DMS79 (cell line): ENCODE measurements around the gene KIF21B.
"Not testable (repeated sequence)": the region's sequence is repeated elsewhere in the genome, so short reads cannot be mapped to it uniquely, and the experiment has no call there.

Source experiments
- DNase-seq: peaks from one replicate; lab custom pipeline; 2025; lab: John Stamatoyannopoulos, UW

Gene KIF21B

DNA sequence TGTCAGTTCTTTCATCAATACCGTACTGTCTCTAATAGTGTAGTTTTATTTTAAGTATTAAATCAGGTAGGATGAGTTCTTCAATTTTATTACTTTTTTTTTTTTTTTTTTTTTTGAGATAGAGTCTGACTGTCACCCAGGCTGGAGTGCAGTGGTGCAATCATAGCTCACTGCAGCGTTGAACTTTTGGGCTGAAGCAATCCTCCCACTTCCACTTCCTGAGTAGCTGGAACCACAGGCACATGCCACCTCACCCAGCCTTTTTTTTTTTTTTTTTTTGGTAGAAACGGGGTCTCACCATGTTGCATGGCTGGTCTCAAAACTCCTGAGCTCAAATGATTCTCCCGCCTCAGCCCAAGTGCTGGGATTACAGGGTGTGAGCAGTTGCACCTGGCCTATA is 84.6 kb downstream of the KIF21B start:
- DNase-seq: no peak

DNA sequence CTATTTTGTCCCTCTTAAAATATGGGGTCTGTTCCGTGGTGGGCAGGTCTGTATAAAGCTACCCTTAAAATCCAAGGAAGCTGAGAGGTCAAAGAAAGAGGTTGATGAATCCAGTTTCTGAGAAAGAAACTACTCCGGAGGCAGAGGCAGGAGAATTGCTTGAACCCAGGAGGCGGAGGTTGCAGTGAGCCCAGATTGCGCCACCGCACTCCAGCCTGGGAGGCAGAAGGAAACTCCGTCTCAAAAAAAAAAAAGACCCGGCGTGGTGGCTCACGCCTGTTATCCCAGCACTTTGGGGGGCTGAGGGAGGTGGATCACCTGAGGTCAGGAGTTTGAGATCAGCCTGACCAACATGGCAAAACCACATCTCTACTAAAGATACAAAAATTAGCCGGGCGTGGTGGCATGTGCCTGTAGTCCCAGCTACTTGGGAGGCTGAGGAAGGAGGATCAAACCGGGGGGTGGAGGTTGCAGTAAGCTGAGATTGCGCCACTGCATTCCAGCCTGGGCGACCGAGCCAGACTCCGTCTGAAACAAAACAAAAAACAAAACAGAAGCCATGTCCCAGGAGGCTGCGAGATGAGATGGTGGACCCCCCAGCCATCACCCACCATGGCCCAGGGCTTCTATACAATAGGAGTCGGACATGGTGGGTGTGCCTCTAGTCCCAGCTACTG is 88.1 kb downstream of the KIF21B start:
- DNase-seq: not testable (repeated sequence)

DNA sequence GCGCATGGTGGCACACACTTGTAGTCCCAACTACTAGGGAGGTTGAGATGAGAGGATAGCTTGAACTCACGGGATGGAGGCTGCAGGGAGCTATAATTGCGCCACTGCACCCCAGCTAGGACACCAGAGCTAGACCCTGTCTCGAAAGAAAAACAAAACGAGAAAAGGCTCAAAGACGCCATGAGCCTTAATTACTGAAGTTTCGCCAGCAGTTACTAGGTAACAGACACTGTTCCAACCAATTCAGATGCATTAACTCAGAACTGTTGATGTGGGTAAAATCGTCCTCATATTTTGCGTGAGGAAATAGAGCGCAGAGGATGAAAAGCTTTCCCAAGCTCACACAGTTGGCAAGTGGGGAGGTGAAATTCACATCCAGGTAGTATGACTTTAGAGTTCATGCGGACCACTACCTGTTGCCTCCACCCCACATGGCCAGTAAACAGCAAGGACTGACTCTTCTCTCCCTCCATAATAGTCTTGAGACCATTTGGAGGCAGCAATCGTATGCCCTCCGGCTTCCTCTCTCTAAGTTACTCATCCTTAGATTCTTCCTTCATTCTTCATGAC is 88.8 kb downstream of the KIF21B start:
- DNase-seq: no peak

DNA sequence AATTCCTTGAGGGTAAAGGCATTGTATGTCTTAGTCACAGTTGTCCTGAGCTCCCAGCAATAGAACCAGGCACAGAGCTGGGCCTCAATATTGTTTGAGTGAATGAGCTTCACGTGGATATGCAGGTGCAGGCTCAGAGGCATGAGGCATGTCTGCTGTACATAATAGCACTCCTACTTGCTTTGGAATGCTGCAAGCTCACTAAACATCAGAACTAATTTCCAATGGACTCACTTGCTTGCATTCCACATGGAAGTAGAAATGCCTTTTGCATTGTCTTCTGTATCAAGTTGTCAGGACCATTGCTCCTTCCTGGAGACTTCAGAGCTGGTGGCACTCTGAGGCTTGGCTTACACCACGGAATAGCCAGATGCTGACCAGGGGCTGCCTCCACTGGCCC is 91.7 kb downstream of the KIF21B start:
- DNase-seq: no peak

DNA sequence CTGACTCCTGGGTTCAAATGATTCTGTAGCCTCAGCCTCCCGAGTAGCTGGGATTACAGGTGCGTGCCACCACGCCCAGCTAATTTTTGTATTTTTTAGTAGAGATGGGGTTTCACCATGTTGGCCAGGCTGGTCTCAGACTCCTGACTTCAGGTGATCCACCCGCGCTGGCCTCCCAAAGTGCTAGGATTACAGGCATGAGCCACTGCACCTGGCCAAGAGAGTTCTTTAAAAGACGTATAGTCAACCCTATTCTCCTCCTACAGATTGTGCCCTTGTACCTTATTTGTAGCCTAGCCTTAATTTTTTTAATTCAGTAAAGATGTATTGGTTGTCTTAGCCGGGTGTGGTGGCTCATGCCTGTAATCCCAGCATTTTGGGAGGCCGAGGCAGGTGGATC is 93.2 kb downstream of the KIF21B start:
- not testable (repeated sequence) for DNase-seq

DNA sequence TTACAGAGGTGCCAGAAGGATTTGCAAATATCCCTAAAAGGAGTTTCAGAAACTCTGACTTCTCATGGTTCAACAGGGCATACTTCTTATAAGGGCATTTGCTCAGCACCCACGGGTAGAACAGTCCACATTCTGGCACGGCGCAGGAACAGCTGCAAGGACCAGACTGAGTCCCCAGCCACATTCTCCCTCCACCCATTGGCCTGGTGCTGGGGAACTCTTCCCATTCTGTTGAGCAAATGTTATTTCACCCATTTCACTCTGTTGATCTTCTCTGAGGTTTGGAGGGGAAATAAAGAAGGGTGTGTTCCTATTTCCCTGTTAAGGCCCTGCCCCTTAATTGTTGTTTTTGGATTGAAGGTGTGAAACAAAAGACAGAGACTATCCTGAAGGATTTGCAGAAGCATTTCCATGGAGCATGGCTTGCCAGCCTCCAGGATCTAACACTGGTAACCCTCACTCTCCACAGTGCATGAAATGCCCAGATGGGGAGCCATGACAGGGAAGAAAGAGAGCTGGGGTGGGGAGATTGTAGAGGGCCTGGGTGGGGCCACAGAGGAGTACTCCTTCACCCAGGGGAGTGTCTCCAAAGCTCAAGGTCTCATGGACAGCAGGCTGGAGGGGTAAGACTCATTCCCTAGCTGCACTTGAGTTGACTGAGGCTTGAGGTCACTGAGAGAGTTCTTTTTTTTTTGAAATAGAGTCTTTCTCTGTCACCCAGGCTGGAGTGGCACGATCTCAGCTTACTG is 93.8 kb downstream of the KIF21B start:
- DNase-seq: no peak

DNA sequence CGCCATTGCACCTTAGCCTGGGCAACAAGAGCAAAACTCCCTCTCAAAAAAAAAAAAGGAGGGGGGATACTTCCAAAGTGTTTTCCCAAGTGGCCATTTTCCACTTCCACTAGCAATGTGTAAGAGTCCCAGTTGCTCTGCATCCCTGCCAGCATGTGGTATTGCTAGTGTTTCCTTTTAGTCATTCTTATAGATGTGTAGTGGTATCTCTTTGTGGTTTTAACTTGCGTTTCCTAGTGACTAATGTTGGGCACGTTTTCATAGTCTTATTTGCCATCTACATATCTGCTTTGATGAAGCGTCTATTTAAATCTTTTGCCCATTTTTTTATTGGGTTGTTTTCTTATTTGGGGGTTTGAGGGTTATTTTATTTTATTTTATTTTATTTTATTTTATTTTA is 97.7 kb downstream of the KIF21B start:
- DNase-seq: no peak

DNA sequence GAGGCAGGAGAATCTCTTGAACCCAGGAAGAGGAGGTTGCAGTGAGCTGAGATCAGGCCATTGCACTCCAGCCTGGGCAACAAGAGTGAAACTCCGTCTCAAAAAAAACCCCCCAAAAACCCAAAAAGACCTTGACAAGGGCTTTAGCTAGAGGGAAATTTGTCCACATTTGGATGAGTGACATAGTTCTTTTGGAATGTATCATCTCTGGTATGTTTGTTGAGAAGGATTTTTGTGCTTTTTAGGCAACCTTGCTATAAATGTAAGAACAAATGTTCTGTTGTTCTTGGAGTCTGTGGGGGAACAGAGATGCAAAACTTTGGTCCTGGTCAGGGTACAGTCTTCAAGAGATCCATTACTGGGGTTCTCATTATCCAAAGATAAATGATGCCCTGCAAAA is 99.9 kb downstream of the KIF21B start:
- DNase-seq: no peak

DNA sequence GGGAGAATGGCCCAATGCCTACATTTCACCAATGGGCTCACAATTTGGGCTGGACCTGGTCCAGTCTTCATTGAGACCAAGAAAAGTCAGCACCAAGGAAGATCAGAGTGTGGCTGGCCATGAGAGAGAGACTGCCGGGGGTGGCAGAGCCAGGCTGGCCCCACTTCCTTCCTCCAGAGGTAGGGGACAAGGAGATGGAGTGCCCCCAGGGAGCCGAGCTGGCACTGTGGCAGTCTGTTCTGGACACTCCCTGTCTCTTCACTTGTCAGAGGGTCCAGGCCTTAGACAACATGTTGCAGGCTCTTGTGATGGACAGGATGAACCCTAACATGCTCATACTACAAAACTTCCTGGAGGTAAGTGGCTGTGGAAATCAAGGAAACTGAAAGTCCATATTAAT is 101.1 kb downstream of the KIF21B start:
- no peak for DNase-seq

DNA sequence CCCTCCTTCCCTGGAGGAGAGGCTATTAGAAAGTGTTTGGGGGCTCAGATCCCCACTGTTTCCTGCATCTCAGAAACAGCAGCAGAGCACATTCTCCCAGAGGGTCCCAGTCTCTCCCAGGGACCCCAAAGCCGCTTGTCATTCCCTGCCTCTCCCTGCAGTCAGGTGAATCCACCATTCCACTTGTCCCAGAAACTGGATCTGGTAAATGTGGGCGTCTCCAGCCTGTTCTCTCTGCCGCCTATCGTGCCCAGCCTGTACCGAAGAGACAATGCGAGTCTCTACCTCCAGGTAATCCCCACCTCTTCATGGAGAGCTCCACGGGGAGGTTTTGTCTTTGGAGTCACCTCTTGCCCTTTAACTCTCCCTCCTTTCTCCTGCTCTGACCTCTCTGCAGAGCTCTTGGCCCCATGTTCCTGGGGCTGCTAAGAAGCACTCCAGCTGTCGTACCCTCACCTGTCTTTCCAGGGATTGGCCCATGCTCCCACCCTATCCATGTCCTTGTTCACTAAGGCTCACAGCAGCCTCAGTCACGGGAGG is 101.9 kb downstream of the KIF21B start:
- no peak for DNase-seq
